NOMO-1 treated with dmso at 0.1 percent for 144 hours (cell line): Measurements from ENCODE around the gene ENKUR.
"Not testable (repeated sequence)": the region's sequence is repeated elsewhere in the genome, so short reads cannot be mapped to it uniquely, and the experiment has no call there.

ENCODE experiments used
- DNase-seq: peaks from one replicate; lab custom pipeline; 2025; ENCODE audit not compliant: unreplicated experiment; lab: John Stamatoyannopoulos, UW

ENKUR gene

DNA sequence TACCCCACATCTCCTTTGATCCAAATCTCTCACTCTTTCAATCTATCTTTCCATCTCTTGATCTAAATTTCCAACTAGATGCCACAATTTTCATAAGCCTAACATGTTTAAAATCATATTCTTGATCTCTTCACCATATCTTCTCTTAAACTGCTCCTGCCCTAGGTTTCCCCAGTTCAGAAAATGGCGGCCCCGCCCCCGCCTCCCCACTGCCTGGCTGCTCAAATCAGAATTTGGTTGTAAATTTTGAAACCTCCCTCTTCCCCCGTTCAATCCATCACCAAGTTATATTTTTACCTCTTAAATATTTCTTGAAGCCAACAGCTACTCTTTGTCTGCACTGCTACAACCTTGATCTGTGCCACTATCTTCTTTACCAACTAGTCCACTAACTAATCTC lies 36.3 kb downstream of the ENKUR start:
- no peak for DNase-seq

- DNase-seq: no peak
These were observed 41.0 kb downstream of the ENKUR start for GRCh38 chr10:24974976-24975375.

DNA sequence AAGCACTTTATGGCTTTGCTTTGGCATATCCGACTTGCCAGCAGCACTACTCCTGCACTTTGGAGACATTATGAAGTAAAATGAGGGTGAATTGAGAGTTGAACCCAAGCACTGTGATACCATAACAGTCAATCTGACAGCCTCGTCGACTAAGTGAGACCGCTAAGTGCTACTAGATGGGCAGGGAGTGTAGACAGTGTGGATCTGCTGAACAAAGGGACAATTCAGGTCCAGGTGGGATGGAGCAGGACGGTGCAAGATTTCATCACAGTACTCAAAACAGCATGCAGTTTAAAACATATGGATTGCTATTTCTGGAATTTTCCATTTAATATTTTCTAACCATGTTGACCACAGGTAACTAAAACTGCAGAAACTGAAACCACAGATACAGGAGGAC lies 42.8 kb downstream of the ENKUR start:
- no peak for DNase-seq

GRCh38 chr10:24971374-24971773 lies 44.6 kb downstream of the ENKUR start:
- DNase-seq: no peak

DNA sequence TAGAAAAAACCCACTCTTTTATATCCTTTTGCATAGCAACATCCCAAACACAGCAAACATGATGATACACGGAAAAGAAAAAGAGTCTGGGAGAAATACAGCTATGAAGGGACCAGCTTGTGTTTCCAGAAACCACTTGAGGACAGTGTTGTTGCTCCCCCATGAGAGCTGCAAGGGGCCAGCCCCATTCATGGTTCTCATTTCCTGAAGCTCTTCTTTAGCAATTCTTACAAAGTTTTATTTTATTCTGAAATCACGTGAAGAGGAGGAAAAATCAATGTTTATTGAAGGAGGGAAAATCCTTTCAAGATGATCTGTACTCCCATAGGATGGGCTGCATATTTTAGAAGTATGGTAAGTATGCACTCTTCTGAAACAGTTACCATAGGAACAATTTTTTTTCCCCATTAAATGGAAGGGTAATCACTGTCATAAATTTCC lies 46.1 kb downstream of the ENKUR start:
- no peak for DNase-seq

- not testable (repeated sequence) for DNase-seq
These were observed 47.0 kb downstream of the ENKUR start for GRCh38 chr10:24968951-24969350.

DNA sequence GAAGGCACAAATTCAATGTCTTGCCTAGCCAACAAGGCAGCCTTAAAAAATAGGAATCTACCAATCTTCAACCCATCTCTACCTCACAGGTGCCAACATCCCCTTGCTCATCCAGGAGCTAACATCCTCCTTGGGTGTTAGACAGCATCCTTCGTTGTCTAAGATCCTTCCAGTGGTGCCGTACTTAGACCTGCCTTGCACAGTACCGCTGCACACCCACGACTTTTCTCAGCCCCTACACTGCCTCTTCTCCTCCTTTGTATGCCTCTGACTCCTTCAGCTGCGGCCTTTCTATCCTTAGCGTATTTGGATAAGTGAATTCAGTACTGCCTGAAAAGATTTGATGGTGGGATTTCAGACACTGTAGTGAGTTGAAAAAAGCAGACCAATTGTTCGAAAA lies 47.6 kb downstream of the ENKUR start:
- no peak for DNase-seq

DNA sequence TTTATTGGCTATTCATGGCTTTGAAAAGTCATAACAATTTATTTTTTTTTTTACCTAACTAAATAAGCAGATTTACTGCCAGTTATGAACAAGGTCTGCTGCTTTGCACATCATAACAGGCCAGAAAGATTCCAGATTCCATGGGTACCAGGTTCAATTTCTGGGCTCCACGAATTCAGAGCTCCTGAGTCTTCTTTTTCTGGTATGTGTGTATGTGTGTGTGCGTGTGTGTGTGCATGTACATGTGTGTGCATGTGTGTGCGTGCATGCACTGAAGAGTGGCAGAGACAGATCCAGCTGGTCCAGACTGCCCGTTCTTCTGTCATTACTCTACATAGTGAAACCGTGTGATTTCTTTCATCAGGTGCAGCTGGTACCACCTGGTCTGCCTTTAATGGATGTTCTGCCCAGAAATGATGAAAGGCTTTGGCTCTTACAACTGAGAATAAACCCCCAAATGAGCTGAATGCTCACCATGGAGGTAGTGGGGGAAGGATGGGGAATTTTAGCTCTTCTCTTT lies 48.9 kb downstream of the ENKUR start:
- DNase-seq: no peak

DNA sequence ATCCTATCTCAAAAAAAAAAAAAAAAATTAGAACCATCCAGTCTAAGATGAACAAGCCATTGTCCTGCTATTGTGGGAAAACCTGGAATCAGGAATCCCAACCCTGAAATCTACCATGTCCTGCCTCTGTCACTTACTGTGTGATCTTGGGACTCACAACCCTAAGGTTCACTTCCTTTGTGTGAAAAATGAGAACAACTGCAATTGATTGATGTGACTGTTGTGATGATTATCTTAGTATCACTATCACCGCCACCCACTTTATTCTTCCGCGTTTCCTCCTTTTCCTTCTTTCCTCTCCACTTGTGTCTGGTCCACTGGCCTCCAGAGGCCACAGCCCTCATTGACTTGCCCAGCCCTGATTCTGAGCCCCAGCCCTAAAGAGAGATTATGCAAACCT lies 50.9 kb downstream of the ENKUR start:
- no peak for DNase-seq

DNA sequence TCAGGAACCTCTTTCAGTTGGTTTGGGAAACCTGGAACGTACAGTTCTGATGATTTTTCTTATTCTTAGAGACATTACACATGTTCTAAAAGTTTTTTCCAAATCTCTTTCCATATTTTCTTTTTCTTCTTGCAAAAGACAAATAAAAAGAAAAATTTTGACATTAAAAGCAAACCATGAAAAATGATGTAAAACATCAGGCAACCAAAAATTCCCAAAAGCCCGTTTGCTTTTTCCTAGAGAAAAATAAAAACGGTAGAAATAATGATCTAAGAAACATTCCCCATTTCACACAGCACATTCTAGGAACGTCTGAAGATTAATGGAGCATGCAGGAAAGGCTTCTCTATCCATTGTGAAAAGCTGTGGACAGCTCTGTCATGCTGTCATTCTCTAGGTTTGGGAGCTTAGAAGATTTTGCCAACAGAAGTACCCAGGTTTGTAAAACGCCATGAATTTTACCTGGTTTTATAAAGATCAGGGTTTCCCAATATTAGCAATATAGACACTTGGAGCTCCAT lies 52.4 kb downstream of the ENKUR start:
- no peak for DNase-seq

DNA sequence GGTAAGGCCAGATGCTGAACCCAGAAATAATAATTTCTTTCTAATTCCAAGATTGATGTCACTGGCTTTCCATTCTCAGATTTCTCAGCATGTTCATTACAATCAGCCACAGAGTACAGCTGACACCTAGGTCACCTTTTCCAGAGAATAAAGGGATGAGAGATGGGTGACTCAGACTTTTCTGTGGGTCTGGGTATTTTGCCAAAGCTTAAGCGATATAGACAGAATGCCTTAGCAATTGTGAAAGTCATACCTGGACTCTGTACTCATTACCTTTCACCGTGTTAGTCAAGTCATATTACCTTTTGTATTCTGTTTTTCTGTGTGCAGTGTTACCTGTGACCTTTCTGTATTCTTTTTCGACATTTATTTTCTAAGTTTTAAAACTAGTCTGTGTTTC lies 53.0 kb downstream of the ENKUR start:
- DNase-seq: no peak

GRCh38 chr10:24961582-24961981 lies 54.4 kb downstream of the ENKUR start:
- no peak for DNase-seq

DNA sequence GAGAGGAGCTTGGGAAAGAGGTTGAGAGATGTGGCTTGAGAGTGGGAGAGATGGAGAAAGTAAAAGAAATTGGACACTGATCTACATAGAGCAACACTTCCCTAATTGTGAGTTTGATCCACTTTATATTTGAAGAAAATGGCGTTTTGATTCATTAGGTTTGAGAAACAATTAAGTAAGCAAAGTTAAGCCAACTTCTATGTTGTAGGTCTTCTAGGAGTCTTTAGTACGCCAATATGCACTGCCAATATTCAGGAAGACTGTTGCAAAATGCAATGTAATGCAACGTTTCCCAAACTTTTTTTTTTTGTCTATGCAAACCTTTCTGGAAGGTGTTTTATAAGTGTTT lies 56.6 kb downstream of the ENKUR start:
- no peak for DNase-seq

GRCh38 chr10:24958721-24959381 lies 57.1 kb downstream of the ENKUR start:
- no peak for DNase-seq

DNA sequence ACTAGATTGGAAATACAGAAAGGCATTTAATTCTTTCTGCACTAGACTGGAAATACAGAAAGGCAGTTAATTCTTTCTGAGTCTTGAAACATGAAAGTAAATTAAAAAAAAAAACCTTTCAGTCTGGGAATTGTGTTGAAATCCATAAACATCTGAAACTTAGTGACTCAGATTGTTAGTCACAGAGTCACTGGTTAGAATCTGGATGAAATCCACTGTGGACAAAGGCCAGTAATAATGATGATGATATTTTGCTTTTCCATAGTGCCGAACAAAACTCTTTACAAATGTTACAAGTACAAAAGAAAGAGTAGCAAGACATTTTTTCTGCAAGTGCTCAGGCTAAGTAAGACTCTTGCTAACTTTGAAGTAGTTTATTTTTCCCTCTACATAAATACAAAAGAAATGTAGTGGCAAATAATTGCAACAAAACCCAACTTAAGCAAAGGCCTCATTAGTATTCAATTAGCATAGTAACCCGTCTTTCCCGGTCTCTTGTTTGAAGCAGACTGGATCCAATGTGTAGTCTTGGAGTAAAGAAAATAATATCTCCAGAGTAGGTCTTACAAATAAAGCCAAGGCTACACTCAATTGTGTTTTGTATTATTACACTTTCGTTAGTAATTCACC lies 57.8 kb downstream of the ENKUR start:
- DNase-seq: no peak

- not testable (repeated sequence) for DNase-seq
These were observed 58.3 kb downstream of the ENKUR start for GRCh38 chr10:24957624-24958051.

- DNase-seq: no peak
These were observed 62.3 kb downstream of the ENKUR start for GRCh38 chr10:24953675-24954074.

- no peak for DNase-seq
These were observed 63.0 kb downstream of the ENKUR start for GRCh38 chr10:24952707-24953645.

GRCh38 chr10:24952143-24952706 lies 63.7 kb downstream of the ENKUR start, which contains the start of gene PRTFDC1:
TSS of gene PRTFDC1 (minus strand) at chr10:24952606. CDS start at chr10:24952575, 31 bp downstream.
- DNase-seq: no peak

GRCh38 chr10:24951201-24952142 lies 64.5 kb downstream of the ENKUR start:
- no peak for DNase-seq
